Prostate gland (tissue), 1 donor: Measurements from ENCODE around the gene HLA-A.

ENCODE experiments used
- POLR2A ChIP-seq: fragments of 450-650 bp; IDR thresholded peaks from one replicate; pipeline ENCODE4 v1.6.1; 2016; ENCODE audit warnings: antibody characterized with exemption, mild to moderate bottlenecking
- POLR2AphosphoS5 ChIP-seq: sonication (generic); formaldehyde crosslinking; IDR thresholded peaks from one replicate; pipeline ENCODE4 v1.6.1; 2017; ENCODE audit warnings: antibody characterized with exemption

GRCh38 chr6:29982097-29982496, 39.8 kb downstream of the HLA-A start:
- TF ChIP-seq POLR2AphosphoS5 = no peak
- TF ChIP-seq POLR2A = no peak
